Activated CD4-positive, alpha-beta T cell treated with anti-CD3 and anti-CD28 coated beads, Interleukin-2, amount 50 U/mL, for 1 hour (primary cell): Measurements from ENCODE around the gene FPR1.

Experiments
- DNase-seq: peaks from one replicate; pipeline ENCODE4 v3.0.0-alpha.2; 2020

Gene FPR1, protein sequence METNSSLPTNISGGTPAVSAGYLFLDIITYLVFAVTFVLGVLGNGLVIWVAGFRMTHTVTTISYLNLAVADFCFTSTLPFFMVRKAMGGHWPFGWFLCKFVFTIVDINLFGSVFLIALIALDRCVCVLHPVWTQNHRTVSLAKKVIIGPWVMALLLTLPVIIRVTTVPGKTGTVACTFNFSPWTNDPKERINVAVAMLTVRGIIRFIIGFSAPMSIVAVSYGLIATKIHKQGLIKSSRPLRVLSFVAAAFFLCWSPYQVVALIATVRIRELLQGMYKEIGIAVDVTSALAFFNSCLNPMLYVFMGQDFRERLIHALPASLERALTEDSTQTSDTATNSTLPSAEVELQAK

DNA sequence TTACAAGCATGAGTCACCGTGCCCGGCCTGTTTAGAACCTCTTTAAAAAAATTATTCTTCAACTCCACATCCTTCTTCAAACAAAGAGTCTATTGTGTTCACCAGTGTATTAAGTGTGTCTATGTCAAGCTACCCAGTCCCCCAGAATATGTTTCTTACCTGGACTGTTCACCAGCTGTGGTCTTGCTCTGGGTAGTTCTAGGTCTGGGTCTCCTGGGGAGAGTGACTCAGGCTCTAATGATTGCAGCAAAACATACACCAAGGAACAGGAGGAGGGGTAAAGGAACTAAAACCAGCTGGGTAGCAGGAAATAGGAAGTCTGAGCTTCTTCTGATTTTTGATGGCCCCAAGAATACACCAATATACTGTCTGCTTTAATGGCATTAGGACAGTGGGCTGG is at the start of gene FPR1:
FPR1 (minus strand) TSS at position 224 of the 400 bp plus-strand sequence. CDS start 4,884 bp downstream, outside the sequence.
- no peak for DNase-seq

DNA sequence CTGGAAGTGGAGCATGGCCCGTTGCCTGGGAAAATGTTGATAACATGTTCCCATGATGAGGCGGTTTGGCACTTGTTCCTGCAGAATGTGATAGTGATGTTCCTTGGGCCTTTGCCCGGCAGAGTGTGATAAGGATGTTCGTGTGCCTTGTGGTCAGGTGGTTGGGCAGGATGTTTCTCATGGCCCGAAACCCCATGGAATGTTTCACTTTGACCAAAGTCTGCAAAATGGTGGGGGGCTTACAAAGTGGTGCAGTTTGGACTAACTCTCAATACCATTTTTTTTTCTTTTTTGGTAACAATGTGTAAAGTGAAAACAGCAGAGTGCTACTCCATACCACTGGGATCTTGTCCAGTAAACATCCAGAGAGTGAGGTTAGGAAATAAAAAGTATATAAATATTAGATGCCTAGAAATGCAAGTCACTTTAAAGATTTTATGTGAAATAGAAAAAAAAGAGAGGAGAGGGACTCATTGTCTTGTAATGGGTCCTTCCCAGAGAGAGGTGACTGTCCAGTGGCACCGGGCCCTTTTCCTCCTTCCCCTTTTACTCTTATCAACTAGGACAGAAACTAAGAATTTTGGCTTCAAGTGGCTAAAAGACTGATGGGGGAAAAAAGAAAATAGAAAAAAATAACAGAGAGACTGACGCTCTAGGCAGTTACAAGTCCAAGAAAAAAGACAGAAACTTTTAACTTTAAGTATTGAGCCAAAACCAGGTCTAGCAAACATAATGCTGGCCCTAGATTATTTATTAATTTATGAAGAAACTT is 49.0 kb upstream of the FPR1 start:
- DNase-seq = no peak

DNA sequence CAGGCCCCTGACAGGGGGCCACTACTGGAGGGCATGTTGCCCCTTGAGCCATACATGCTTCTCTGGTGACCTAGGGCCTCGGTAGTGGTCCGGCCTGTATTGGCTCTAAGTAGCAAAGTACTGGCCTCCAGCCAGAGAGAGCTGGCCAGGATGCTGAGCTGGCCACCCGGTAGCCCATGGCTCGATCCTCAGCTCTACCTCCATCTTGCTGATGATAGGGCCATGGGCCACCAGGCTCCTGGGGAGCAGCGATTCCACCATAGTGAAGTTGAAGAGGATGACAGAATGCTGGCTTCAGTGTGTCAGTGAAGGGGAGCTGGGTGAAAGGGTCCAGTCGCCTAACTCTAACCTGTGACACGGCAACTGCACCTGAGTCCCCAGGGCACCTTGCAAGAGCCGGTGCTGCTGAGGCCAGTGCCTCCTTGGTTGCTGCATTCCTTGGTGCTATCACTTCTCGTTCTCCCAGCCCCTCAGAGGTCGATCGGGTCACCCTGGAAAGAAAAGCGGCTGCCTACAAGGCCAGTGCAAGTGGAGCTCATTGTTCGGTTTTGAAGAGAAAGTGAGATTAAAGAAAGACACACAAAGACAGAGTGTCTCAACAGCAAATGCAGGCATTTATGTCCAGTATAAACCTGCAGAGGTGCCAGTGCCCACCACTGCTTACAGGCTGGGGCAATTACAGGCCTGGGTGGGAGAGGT is 48.2 kb upstream of the FPR1 start:
- no peak for DNase-seq

DNA sequence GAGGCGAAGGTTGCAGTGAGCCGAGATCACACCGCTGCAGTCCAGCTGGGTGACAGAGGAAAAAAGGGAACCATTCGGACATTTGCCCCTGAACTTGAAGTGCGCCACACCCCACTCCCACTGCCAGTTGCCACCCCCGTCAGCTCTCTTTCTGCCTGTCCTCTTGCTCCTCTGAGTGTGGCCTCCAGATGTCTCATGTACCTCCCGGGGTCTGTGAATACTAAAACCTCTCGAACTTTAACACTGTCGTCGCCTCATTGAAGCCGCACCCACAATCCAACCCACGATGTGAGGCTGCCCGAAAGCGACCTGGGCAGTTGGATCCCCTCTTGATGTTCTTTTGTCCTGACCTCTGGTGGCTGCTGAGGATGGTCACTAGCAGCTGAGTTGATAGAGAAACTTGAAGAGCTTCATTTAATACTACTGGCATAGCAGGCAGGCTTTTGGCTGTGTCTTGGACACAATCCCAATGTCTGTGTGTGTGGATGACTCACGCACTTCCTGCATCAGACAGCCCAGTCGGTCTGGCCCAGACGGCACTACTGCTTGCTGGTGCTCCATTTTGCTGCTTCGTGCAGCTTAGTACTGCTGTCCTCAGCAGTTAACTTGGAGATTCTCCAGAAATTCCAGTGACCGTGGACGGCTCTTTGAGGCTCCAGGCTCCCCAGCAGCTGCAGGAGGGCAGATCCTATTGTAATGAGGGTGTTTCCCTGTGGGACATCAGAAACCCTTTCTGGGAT is 47.5 kb upstream of the FPR1 start:
- DNase-seq = no peak

DNA sequence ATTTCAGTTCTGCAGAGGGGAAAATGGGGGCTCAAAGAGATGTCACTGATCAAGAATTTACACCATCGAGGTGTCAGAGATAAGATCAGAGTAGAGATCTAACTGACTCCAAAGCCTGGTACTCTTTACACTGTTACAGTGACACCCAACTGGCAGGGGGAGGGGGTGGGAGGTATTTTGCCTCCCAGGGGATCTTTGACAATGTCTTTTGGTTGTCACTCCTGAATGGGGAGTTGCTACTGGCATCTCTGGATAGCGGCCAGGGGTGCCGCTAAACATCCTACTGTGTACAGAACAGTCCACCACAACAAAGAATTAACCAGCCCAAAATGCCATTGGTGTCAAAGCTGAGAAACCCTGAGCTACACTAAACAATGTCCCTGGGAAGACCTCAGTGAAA is 46.4 kb upstream of the FPR1 start:
- no peak for DNase-seq

DNA sequence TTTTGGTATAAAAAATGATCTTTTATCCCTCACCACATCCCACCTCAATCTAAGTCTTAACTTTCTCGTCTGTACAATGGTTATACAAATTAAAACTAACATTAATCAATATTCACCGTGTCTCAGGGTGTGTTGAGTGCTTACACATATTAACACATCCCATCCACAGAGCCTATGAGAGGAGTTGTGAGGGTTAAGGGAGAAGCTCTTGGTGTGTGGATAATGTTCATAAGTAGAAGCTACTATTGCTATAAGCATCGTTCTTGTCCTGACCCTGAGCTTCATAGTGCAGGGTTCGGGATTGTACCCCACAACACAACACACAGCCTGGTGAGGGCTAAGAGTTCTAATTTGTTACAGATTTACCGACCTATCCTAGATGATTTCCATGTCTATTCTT is 45.8 kb upstream of the FPR1 start:
- DNase-seq = no peak

DNA sequence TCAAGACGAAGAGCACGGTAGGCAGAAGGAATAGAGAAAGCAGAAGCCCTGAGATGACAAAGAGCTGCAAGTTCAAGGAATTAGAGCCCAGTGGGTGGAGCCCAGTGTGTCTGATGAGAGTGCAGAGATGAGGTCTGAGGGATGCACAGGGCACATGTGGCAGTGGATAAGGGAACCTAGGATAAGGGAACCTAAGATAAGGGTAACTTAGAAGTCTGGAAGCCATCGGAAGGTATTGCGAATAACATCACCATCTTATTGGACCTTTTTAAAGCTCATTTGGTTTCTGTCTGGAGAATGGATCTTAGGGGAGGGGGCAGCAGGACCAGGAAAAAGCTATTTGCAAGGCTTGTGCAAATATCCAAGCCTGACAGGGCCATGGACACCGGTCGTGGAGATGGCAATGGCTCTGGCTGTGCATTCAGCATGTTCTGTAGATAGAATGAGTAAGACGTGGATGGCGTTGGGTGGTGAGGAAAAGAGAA is 44.6 kb upstream of the FPR1 start:
- DNase-seq = no peak

DNA sequence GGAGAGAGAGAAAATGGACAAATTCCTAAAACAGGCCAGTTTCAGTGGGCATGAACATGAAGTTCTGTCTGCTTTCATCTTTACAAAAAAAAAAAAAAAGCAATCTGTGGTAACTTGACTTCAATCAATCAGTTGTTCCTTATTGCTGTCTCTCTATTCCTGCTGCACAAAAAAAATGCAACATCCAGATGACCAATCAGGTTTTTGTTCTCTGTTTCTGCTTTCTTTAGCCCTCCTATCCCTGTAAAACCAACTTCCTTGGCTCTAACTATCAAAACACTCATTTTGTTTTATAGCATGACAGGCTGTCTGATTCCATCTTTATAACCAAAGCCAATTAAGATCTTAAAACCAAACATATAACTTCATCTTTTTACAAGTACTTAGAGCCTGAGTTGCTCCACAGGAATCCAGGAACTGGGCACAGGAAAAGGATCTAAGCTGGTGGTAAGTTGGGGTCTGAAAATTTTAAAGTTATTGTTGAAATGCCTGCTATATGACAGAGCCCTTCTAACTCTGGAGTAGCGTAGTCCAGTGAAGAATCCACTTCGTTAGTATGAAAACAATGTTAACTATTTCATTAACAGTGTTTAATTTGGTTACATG is 43.3 kb upstream of the FPR1 start, which contains the start of gene FPR3:
FPR3 (plus strand) TSS at position 273 of the 606 bp plus-strand sequence. CDS start 28,592 bp downstream, outside the sequence.
- DNase-seq = no peak

DNA sequence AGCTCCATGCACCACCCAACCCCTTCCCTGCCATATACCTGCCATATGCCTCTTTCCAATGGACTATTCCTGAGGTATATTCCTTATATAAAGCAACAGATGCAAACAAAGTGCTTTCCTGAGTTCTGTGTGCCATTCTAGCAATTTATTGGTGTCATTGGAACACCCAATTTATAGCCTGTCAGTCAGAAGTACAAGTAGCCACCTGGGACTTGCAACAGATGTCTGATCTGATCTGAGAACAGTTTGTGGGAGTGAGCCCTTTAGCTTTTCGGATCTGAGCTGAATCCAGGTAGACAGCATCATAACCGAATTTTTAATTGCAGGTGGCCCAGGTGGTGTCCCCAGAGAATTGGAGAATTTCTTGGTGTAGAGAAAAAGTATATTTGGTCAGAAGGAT is 42.3 kb upstream of the FPR1 start:
- no peak for DNase-seq

DNA sequence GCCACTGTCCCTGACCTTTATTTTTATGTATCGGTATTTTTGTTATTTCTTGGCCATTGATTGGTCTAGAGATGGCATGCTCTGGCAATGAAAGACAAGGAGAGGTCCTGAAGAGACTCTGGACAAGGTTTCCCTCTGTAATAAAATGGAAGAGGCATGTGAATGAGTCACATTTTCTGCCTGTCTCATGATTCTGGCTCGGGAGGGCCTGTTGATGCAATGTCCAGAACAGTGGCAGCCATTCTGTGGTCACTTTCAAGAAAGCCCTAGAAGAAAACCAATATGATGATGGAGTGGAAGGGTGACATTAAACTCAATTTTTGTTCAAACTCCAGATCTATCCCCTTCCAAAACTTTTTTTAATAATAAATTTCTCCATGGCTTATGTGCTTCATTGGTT is 41.3 kb upstream of the FPR1 start:
- DNase-seq = no peak

DNA sequence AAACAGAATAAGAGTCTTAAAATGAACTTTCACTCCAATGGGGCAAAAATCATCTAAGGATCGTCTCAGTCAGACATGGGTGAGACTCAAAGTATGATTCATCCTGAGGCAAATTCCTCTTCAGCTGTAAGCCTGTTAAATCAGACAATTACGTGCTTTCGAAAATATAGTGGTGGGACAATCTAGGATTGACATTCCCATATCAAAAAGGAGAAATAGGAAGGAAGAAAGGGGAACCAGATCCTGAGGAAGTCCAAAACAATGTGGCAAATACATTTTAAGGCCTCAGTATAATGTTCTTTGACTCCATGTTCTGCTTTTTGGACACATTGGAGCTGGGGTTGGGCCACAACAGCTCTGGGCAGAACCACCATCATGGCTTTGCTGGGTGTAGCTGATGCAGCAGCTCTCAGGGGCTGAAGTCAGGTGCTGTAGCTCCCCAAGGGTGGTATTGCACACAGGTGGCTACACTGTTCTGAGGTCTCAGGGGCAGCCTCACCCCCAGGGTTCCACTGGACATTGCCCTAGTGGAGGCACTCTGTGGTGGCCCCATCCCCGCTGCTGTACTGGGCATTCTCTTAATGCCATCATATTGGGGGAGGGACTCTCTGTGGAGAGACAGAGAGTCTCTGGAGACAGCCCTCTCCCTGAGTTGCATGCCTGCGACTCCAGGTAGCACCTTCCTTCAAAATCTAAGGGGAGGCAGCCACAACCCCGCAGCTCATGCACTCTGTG is 37.5 kb upstream of the FPR1 start:
- no peak for DNase-seq

DNA sequence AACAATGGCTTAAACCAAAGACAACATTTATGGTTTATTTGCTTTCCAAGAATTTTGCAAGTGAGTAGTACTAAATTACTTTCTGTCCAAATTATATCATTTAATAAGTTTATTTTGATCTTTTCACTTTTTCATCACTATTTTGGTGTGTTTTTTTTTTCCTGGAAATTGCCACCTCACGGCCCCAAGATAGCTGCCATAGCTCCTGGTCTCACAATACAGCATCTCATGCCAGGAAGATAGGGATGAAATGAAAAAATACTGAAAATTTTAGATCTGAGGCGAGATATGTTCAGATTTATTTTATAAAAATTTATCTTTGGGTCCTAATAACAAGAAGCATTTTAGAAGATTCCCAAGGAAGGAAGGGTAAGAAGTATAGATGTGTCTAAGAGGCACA is 36.4 kb upstream of the FPR1 start:
- DNase-seq = no peak

DNA sequence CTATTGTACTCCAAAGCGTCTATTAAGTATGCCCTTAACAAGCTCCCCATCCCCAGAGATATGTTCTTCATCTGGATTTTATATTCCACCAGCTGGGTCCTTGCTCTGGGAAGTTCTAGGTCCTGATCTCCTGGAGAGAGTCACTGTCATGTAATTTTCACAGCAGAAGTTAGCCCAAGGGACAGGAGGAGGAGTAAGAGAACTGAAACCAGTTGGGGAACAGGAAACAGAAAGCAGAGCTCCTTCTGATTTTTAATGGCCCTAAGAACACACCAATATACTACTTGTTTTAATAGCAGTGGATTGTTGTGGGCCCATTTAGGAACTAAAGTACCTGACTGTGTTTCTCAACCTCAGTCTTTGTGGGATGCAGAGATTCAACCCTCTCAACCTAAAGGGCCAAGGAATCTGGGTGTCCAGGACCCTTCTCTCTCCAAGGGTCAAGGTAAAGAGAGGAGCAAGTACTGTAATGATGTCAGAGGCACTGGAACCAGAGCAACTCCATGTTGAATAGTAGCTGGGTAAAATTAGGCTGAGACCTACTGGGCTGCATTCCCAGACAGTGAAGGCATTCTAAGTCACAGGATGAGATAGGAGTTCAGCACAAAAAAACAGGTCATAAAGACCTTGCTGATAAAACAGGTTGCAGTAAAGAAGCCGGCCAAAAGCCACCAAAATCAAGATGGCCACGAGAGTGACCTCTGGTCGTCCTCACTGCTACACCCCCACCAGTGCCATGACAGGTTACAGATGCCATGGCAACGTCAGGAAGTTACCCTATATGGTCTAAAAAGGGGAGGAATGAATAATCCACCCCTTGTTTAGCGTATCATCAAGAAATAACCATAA is 35.2 kb upstream of the FPR1 start:
- no peak for DNase-seq

DNA sequence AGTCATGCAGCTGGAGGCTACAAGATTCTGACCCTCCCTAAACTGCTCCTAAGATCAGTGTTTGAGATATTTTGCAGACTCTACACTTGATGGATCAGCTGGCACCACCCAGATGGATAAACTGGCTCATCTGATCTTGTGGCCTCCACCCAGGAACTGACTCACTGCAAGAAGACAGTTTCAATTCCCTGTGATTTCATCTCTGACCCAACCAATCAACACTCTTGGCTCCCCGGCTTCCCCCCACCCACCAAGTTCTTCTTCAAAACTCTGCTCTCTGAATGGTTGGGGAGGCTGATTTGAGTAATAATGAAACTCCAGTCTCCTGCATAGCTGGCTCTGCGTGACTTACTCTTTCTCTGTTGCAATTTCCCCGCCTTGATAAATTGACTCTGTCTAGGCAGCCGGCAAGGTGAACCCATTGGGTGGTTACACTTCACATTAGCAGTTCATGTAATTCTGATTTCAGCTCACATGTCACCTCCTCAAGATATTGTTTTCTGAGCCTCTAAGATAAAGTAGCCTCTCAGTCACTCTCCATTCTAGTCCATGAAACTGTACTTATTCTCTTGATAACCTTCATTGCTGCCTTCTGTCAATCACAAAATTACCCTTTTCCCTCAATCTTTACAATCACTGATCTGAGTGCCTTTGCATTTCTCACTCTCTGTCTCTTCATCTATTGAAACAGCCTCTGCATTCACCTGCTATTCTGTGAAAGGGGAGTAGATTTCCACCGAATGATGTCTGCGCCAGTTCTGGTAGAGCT is 33.4 kb upstream of the FPR1 start:
- DNase-seq = no peak

DNA sequence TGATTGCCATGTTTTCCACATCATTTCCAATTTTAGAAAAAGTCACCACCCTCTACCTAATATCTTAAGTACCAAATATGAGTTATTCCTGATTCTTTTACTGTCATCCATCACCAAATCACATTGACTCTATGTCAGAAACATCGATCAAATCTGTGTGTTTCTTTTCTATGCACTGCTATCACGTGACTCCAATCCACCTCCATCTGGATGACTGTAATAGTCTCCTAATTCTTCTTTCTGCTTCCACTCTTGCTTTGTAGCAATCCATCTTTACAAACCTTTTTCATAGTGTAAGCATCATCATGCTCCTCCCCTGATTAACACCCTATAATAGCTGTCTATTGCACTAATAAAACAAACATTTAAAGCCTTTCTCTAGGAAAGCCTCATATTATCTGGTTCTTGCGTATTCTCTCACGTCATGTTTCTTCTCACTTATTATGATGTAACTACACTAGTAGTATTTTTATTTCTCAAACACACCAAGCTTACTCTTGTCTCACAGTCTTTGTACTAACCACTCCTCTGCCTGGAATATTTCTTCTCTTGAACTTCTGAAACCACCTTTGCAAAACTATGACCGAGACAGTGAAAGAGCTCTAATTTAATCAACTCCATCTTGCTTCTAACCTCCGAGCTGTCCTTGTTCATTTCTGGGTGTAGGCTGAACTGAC is 32.6 kb upstream of the FPR1 start:
- DNase-seq = no peak

DNA sequence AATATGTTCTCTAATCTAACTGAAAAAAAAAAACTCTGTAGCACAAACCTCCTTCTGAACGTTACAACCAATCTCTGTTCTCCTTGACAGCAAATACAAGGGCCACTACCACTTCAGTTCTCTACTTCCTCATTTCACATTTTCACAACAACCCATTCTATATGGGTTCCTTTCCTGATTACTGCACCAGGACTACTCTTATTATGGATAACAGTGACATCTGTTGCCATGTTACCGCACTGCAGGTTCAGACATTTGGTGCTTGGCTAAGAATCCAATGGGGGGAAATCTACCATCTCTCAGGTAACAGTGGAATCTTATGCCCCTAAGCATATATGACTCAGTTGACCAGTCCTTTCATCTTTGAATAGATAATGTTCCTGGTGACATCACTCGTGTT is 31.7 kb upstream of the FPR1 start:
- no peak for DNase-seq

DNA sequence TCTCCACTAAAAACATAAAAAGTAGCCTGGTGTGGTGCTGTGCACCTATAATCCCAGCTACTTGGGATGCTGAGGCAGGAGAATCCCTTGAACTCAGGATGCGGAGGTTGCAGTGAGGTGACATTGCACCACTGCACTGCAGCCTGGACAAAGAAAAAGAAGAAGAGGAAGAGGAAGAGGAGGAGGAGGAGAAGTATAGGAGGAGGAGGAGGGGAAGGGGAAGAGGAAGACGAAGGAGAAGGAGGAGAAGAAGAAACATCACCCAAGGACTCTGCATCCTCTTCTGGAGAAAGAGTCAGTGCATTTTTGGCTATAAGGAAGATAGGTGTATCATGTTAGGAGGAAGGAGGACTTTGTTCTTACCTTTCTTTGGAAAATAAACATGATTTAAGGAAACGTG is 30.3 kb upstream of the FPR1 start:
- DNase-seq = no peak

DNA sequence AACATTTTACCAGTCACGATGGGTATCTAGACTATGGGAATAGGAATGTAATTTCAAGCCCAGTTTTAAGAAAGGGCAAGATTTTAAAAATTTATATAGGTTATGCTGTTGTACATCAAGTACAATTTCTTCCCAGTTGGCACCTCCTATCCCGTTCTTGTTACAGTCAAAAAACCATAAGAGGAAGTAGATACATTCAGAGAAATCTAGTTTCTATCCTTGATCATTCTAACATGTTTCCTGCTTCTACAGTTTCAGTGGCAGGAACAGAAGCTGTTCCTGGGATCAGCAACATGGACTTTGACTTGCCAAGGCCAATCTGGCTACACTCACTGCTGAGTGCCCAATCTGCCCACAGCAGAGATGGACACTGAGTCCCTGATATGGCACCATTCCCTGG is 28.6 kb upstream of the FPR1 start:
- DNase-seq = no peak

DNA sequence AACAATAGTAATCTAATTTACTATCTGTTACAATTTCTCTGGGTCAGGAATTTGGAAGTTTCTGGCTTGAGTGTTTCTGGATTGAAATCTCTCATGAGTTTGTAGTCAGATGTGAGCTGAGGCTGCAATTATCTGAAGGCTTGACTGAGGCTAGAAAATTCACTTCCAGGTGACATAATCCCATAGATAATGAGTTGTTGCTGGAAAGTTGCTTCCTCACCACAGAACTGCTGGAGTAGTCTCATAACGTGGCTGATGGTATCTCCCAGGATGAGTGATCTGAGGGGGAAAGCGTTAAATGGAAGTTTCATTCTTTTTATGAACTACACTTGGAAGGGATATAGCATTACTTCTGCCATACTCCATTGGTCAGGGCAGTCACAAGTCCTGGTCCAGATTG is 28.0 kb upstream of the FPR1 start:
- DNase-seq = no peak
